Esophagus squamous epithelium (tissue), 5 donors: ENCODE measurements around the gene POLK. TPM values are rescaled to one million over a fixed set of nuclear protein-coding genes. Genes with fewer than 3 reads are reported as not detected.

Experiments
- DNase-seq: peaks from one replicate; lab custom pipeline; 2025; lab: John Stamatoyannopoulos, UW
- H3K27ac ChIP-seq, 4 donors: fragments of 200-600 bp; sonication (generic); one replicate each; pipeline ENCODE4 v1.5.1; 2016 to 2019; ENCODE audit warnings: mild to moderate bottlenecking in 1 of 4
- H3K27me3 ChIP-seq, 4 donors: fragments of 200-600 bp; sonication (generic); 1 replicate in 3 of 4; 2 replicates in 1 of 4; pipeline versions ENCODE4 v1.5.1 to v1.6.0; 2017 to 2021; ENCODE audit warnings: antibody characterized with exemption in 1 of 4
- H3K36me3 ChIP-seq, 3 donors: fragments of 200-600 bp; sonication (generic); one replicate each; pipeline ENCODE4 v1.5.1; 2016 to 2019
- H3K4me1 ChIP-seq, 3 donors: fragments of 200-600 bp; sonication (generic); one replicate each; pipeline ENCODE4 v1.5.1; 2017 to 2019
- H3K4me3 ChIP-seq, 4 donors: fragments of 200-600 bp; sonication (generic); 1 replicate in 3 of 4; 2 replicates in 1 of 4; pipeline ENCODE4 v1.5.1; 2016 to 2019; ENCODE audit warnings: mild to moderate bottlenecking in 2 of 4, moderate library complexity in 1 of 4
- H3K9me3 ChIP-seq, 3 donors: fragments of 200-600 bp; sonication (generic); one replicate each; pipeline ENCODE4 v1.5.1; 2016 to 2019
- CTCF ChIP-seq, 6 experiments: fragments of 450-650 bp in 4 of 6; fragments of 200-600 bp in 2 of 6; sonication (generic) in 2 of 6; IDR thresholded peaks; one replicate each; pipeline ENCODE4 v1.5.1; 2016 to 2019; ENCODE audit warnings: antibody characterized with exemption in 6 of 6, mild to moderate bottlenecking in 4 of 6, moderate library complexity in 4 of 6
- POLR2A ChIP-seq, 4 donors: fragments of 450-650 bp; IDR thresholded peaks; one replicate each; pipeline ENCODE4 v1.6.1; 2017; ENCODE audit warnings: antibody characterized with exemption in 4 of 4, mild to moderate bottlenecking in 4 of 4, moderate library complexity in 3 of 4
- WGBS, 2 donors: methylation state at CpG; one replicate each; pipeline ENCODE4 v1.1.5; 2018; 5-methylcytosine and 5-hydroxymethylcytosine counted together
- intact Hi-C: fragments of 100-400 bp; cut with DNase I; formaldehyde crosslinking; loops from one replicate; pipeline ENCODE4 v1.15.0; 2022
- total RNA-seq, 4 donors: library from RNA; depleted of rRNA; stranded (reverse); fragments of >200 nt; gene quantifications; one replicate each; pipeline ENCODE4 v1.1.0, GENCODE V29; 2016
- donor health status: DM: yes; HTN: yes; CAD: no.

Gene POLK
- total RNA-seq, 4 donors from 2014 or later: 8.6 to 27.5 (median 14.1) TPM

- Histone ChIP-seq H3K36me3 (peaks cover 0 to 68% (median 0%) of the 10 kb centered on the region in 3 donors), H3K4me1 (no peaks in the 10 kb centered on the region), H3K27ac (no peak overlapping the region), H3K4me3 (no peak overlapping the region), H3K9me3 (no peaks in the 10 kb centered on the region), H3K27me3 (no peaks in the 10 kb centered on the region)
- 88 to 92% methylated on average over 2 of the region's 2 CpGs for WGBS, 2 donors
- DNase-seq: no peak
- intact Hi-C loops: no loop called here
- TF ChIP-seq CTCF (IDR thresholded peaks at IDR 0.05) (peak in 1 of 6 experiments; percentile 41), POLR2A (IDR thresholded peaks at IDR 0.05) (no peak)
Observed at GRCh38 chr5:75584641-75585040, 73.0 kb downstream of the POLK start.

- Histone ChIP-seq H3K4me3 (no peak overlapping the region), H3K27me3 (no peaks in the 10 kb centered on the region), H3K9me3 (no peaks in the 10 kb centered on the region), H3K36me3 (peaks cover 0 to 74% (median 6%) of the 10 kb centered on the region in 3 donors), H3K27ac (no peak overlapping the region), H3K4me1 (no peaks in the 10 kb centered on the region)
- intact Hi-C loops: no loop called here
- TF ChIP-seq POLR2A (IDR thresholded peaks at IDR 0.05) (no peak), CTCF (IDR thresholded peaks at IDR 0.05) (no peak)
- 76 to 84% methylated on average over 2 to 3 of the region's 3 CpGs for WGBS, 2 donors
- no peak for DNase-seq
Observed at GRCh38 chr5:75588666-75589065, 77.0 kb downstream of the POLK start.

- no peaks in the 10 kb centered on the region for H3K9me3 ChIP-seq
- no peaks in the 10 kb centered on the region for H3K27me3 ChIP-seq
- no peak for DNase-seq
- H3K36me3 ChIP-seq: peaks cover 0 to 52% (median 6%) of the 10 kb centered on the region in 3 donors
- no peaks in the 10 kb centered on the region for H3K4me1 ChIP-seq
- H3K27ac ChIP-seq: no peak overlapping the region
- TF ChIP-seq POLR2A (IDR thresholded peaks at IDR 0.05) (no peak), CTCF (IDR thresholded peaks at IDR 0.05) (no peak)
- intact Hi-C loops: no loop called here
- H3K4me3 ChIP-seq: no peak overlapping the region
Observed at GRCh38 chr5:75600535-75600934, 88.8 kb downstream of the POLK start.

GRCh38 chr5:75601567-75601966, 89.9 kb downstream of the POLK start:
- no peaks in the 10 kb centered on the region for H3K27me3 ChIP-seq
- WGBS, 2 donors: 85 to 100% methylated on average over 1 of the region's 1 CpG
- no peak for TF ChIP-seq CTCF (IDR thresholded peaks at IDR 0.05)
- no peak for TF ChIP-seq POLR2A (IDR thresholded peaks at IDR 0.05)
- intact Hi-C loops: no loop called here
- H3K36me3 ChIP-seq: peaks cover 0 to 42% (median 6%) of the 10 kb centered on the region in 3 donors
- no peak for DNase-seq
- no peak overlapping the region for H3K27ac ChIP-seq
- H3K4me1 ChIP-seq: no peaks in the 10 kb centered on the region
- H3K9me3 ChIP-seq: no peaks in the 10 kb centered on the region
- no peak overlapping the region for H3K4me3 ChIP-seq

- Histone ChIP-seq H3K4me3 (no peak overlapping the region), H3K36me3 (peaks cover 0 to 38% (median 6%) of the 10 kb centered on the region in 3 donors), H3K27me3 (no peaks in the 10 kb centered on the region), H3K4me1 (no peaks in the 10 kb centered on the region), H3K27ac (no peak overlapping the region), H3K9me3 (no peaks in the 10 kb centered on the region)
- WGBS, 2 donors: 54 to 73% methylated on average over 3 of the region's 3 CpGs
- no peak for DNase-seq
- intact Hi-C loops: no loop called here
- TF ChIP-seq CTCF (IDR thresholded peaks at IDR 0.05) (no peak), POLR2A (IDR thresholded peaks at IDR 0.05) (no peak)
Observed at GRCh38 chr5:75601996-75602395, 90.3 kb downstream of the POLK start.
